Measurements from ENCODE around the gene COL4A6.
"Not testable (repeated sequence)": the region's sequence is repeated elsewhere in the genome, so short reads cannot be mapped to it uniquely, and the experiment has no call there.

Gene COL4A6

DNA sequence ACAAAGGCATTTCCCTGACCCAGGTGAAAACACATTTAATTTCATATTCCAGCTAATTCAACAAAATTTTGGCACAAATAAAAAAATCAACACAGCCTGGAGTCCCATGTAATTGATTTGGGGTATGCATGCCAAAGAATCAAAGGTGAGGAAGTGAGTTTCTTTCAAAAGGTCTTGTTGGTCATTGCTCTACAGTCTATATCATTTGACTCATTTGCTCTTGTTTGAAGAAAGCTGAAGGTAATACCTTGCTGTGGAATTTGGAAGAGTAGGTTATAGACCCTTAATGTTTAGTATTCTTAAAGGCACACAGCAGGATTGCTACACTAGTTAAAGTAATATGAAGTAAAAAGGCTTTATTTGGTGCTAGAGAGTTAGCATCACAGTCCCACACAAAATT, 25.4 kb downstream of the COL4A6 start:
- TF ChIP-seq CTCF (IDR thresholded peaks at IDR 0.05; ENCODE audit: low read depth, low read length), result no peak

DNA sequence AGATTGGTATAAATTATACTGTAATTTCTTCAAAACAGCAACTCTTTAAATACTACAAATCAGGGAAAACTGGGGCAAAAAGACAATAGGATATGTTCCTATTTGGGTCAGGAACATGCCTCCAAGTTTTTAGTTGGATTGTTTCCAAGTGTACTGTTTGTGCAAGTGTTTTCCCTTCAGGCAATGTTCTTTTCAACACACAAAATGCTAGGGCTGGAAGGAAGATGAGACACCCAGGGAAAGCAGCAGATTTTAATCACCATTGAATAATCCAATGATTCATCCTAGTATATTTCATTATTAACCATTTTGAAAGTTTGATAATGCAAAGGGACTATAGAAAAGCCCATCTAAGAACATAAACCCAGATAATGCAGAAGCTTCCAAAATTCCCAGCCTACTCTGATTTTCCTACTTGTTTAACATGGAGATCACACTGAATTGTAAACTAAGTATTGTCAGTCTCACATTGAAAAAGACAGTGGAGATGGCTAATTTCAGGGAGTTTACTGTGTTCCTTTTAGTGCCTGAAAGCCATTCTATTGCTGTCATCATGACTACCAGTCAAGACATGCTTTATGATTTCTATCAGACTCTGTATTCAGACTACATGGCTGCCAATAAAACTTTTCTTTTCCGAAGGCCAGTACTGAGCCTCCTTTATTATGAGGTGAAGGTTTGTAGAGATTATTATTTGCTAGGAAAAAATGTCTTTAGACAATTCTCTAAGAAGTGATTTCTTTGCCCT, 38.6 kb downstream of the COL4A6 start:
- no peak for TF ChIP-seq CTCF (IDR thresholded peaks at IDR 0.05; ENCODE audit: low read depth, low read length)
- peak; percentile 12 for DNase-seq (ENCODE audit: extremely low read depth, low read depth)

More for the DNA sequence above, 25.4 kb downstream of the COL4A6 start:
- DNase-seq (ENCODE audit: extremely low read depth, low read depth), result no peak

- DNase-seq (ENCODE audit: extremely low read depth, low read depth), result no peak
These were observed 40.4 kb downstream of the COL4A6 start for GRCh38 chrX:108397627-108398391.

DNA sequence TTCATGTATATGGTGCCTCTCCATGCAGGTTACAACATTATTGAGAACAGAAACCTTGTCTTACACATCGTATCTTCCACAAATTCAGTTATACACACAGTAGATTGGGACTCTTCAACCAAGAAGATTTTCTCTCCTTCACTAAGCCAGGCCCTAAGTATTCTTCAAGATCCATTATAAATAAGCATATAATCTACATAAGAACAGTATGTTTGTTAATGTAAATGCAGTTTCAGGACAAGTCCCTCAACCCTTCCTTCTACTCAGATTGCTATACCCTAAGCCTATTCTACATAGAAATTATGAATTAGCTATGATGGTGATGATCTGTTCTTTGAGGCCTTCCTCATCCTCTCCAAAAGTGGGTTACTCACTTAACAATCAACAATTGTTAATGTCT, 41.2 kb downstream of the COL4A6 start:
- no peak for TF ChIP-seq CTCF (IDR thresholded peaks at IDR 0.05; ENCODE audit: low read depth, low read length)
- DNase-seq (ENCODE audit: extremely low read depth, low read depth), result no peak

More at GRCh38 chrX:108397627-108398391, 40.4 kb downstream of the COL4A6 start:
- no peak for TF ChIP-seq CTCF (IDR thresholded peaks at IDR 0.05; ENCODE audit: low read depth, low read length)

- no peak for DNase-seq (ENCODE audit: extremely low read depth, low read depth)
These were observed 41.9 kb downstream of the COL4A6 start for GRCh38 chrX:108396188-108396891.

DNA sequence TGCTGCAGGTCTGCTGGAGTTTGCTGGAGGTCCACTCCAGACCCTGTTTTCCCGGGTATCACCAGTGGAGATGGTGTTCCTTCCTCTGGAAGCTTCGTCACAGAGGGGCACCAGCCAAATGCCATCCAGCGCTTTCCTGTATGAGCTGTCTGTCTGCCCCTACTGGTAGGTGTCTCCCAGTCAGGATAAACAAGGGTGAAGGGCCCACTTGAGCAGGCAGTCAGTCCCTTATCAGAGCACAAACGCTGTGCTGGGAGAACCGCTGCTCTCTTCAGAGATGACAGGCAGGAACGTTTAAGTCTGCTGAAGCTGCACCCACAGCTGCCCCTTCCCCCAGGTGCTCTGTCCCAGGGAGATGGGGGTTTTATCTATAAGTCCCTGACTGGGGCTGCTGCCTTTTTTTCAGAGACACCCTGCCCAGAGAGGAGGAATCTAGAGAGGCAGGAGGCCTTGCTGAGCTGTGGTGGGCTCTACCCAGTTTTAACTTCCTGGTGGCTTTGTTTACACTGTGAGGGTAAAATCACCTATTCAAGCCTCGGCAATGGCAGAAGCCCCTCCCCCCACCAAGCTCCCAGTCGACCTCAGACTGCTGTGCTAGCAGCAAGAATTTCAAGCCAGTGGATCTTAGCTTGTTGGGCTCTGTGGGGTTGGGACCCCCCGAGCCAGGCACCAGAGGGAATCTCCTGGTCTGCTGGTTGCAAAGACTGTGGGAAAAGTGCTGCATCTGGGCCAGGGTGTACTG, 47.1 kb downstream of the COL4A6 start:
- DNase-seq (ENCODE audit: extremely low read depth, low read depth), result not testable (repeated sequence)

More at GRCh38 chrX:108396188-108396891, 41.9 kb downstream of the COL4A6 start:
- no peak for TF ChIP-seq CTCF (IDR thresholded peaks at IDR 0.05; ENCODE audit: low read depth, low read length)

- no peak for DNase-seq (ENCODE audit: extremely low read depth, low read depth)
- TF ChIP-seq CTCF (IDR thresholded peaks at IDR 0.05; ENCODE audit: low read depth, low read length), result no peak
These were observed 53.4 kb downstream of the COL4A6 start for GRCh38 chrX:108384783-108385182.
